ENCODE results near the gene NUDT15. TPM values are rescaled to one million over a fixed set of nuclear protein-coding genes. Genes with fewer than 3 reads are reported as not detected.

NUDT15 gene
- total RNA-seq, 4 donors from 2014 or later, result 12.8 to 19.0 (median 15.9) TPM

DNA sequence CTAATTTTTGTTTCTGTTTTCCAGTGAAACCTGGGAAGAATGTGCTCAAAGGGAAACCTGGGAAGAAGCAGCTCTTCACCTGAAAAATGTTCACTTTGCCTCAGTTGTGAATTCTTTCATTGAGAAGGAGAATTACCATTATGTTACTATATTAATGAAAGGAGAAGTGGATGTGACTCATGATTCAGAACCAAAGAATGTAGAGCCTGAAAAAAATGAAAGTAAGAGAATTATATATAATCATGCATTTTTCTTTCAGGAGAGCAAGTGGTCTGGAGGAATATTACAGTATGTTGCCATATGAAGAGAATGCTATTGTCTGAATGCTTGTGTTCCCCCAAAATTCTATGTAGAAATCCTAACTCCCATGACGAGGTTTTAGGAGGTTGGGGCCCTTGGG is 3.4 kb downstream of the NUDT15 start:
- no peaks in the 10 kb centered on the region for H3K27me3 ChIP-seq
- intact Hi-C loops (cut with DNase I), result no loop called here
- 92 to 94% methylated on average over 1 of the region's 1 CpG for WGBS, 2 donors
- no peak overlapping the region for H3K27ac ChIP-seq
- no peak overlapping the region for H3K4me3 ChIP-seq (replicated peaks in 1 of 3)
- TF ChIP-seq, protein P1, sequence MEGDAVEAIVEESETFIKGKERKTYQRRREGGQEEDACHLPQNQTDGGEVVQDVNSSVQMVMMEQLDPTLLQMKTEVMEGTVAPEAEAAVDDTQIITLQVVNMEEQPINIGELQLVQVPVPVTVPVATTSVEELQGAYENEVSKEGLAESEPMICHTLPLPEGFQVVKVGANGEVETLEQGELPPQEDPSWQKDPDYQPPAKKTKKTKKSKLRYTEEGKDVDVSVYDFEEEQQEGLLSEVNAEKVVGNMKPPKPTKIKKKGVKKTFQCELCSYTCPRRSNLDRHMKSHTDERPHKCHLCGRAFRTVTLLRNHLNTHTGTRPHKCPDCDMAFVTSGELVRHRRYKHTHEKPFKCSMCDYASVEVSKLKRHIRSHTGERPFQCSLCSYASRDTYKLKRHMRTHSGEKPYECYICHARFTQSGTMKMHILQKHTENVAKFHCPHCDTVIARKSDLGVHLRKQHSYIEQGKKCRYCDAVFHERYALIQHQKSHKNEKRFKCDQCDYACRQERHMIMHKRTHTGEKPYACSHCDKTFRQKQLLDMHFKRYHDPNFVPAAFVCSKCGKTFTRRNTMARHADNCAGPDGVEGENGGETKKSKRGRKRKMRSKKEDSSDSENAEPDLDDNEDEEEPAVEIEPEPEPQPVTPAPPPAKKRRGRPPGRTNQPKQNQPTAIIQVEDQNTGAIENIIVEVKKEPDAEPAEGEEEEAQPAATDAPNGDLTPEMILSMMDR (IDR thresholded peaks at IDR 0.05), result no peak
- no peak for TF ChIP-seq POLR2A (IDR thresholded peaks at IDR 0.05)
- H3K36me3 ChIP-seq, result peaks cover 0 to 3% of the 10 kb centered on the region in 2 donors
- H3K4me1 ChIP-seq, result peaks cover 6 to 11% of the 10 kb centered on the region in 2 donors
- no peak for DNase-seq
- H3K9me3 ChIP-seq, result no peaks in the 10 kb centered on the region

DNA sequence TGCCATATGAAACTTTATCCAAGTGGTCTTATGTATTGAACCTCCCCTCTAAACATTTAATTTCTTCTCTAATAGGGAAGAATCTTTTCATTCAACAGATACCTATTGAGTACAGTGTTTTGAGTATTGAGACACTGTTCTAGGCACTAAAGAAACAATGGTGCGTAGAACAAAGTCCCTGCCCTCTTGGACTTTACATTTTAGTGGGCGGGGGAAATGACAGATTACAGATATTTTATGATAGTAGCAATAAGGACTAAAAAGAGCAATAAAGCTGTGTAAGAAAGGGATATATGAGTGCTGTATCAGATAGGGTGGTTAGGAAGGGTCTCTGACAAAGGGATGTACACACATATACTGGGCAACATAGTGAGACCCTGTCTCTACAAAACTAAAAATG is 5.4 kb downstream of the NUDT15 start:
- no peak for TF ChIP-seq POLR2A (IDR thresholded peaks at IDR 0.05)
- TF ChIP-seq, protein P1 (IDR thresholded peaks at IDR 0.05), result no peak
- H3K36me3 ChIP-seq, result peaks cover 0 to 3% of the 10 kb centered on the region in 2 donors
- intact Hi-C loops (cut with DNase I), result no loop called here
- no peak for DNase-seq
- no peaks in the 10 kb centered on the region for H3K9me3 ChIP-seq
- H3K27me3 ChIP-seq, result no peaks in the 10 kb centered on the region
- H3K4me1 ChIP-seq, result peaks cover under 1 to 5% of the 10 kb centered on the region in 2 donors
- H3K4me3 ChIP-seq (replicated peaks in 1 of 3), result no peak overlapping the region
- H3K27ac ChIP-seq, result no peak overlapping the region
- 99% methylated on average over 2 of the region's 2 CpGs for WGBS, 2 donors

DNA sequence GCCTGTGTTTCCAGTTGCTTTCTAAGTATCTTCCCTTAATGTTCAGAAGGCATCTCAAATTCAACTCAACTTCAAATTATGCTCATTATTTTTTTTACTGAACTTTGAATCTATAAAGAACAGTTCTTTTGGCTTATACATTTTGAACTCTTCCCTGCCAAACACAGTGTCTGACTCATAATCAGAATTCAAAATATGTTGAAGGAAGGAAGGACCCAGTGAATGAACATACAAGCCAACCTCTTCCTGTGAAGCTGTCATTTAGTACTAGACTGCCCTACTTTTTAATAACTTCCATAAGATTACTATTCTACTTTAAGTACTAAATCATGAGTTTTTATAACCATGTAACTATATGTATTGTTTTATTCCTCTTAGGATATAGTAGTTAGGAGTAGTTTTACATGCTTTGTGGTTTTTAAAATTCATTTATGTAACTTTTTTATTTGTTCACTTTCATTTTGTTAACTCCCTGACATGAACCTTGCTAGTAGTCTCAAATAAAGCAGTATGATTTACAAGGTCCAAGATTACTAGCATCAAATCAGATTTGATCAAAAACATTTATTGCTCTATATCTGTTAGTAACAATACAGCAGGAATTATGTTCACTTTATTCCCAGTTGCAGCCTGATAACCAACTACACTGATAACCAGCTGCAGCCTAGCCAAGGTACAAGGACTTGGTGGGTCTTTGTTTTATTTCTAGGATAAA is 6.4 kb downstream of the NUDT15 start:
- H3K27ac ChIP-seq, result no peak overlapping the region
- no peak overlapping the region for H3K4me3 ChIP-seq (replicated peaks in 1 of 3)
- TF ChIP-seq, protein P1 (IDR thresholded peaks at IDR 0.05), result no peak
- DNase-seq, result no peak
- intact Hi-C loops (cut with DNase I), result no loop called here
- H3K4me1 ChIP-seq, result peaks cover 6 to 8% of the 10 kb centered on the region in 2 donors
- H3K36me3 ChIP-seq, result peaks cover 0 to 3% of the 10 kb centered on the region in 2 donors
- no peaks in the 10 kb centered on the region for H3K27me3 ChIP-seq
- no peaks in the 10 kb centered on the region for H3K9me3 ChIP-seq

DNA sequence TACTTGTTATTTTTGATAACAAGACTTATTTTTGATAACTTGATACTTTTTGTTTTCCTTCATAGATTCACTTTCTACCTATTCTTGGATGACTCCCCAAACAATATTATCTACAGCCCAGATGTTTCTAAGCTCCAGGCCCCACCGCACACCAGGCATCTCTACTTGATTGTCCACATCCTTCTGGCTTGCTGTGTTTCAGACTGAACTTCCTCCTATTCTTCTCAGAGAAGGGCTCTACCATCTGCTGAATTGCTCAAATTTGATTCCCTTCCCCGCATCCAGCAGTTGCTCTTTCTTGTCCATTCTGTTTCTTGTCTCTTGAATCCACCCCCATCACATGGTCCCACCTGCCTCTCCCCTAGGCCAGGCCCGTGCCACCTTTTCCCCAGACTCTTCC is 13.0 kb downstream of the NUDT15 start:
- Histone ChIP-seq H3K9me3 (no peaks in the 10 kb centered on the region), H3K36me3 (peaks cover 0 to 3% of the 10 kb centered on the region in 2 donors), H3K4me1 (peaks cover 9 to 12% of the 10 kb centered on the region in 2 donors), H3K4me3 (replicated peaks in 1 of 3) (no peak overlapping the region), H3K27ac (no peak overlapping the region), H3K27me3 (no peaks in the 10 kb centered on the region)
- WGBS, 2 donors, result 87 to 95% methylated on average over 3 of the region's 3 CpGs
- no peak for DNase-seq
- intact Hi-C loops (cut with DNase I), result no loop called here
- TF ChIP-seq, protein P1 (IDR thresholded peaks at IDR 0.05), result no peak
- TF ChIP-seq POLR2A (IDR thresholded peaks at IDR 0.05), result no peak

DNA sequence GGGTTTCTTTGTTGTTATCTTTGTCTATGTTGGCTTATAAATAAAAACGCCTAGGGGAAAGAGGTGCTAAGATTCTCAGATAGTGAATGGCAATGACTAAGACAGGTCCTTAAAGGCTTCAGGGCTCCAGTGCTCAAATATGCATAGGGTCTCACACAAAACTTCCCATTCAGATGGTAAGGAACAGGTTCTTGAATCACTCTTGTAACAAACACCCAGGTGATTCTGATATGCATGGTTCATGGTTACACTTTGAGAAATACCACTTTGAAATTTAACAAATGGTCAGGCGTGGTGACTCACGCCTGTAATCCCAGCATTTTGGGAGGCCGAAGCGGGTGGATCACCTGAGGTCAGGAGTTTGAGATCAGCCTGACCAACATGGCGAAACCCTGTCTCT is 17.1 kb downstream of the NUDT15 start:
- Histone ChIP-seq H3K9me3 (no peaks in the 10 kb centered on the region), H3K27me3 (no peaks in the 10 kb centered on the region), H3K4me1 (no peaks in the 10 kb centered on the region), H3K27ac (no peak overlapping the region), H3K36me3 (peaks cover 0 to 3% of the 10 kb centered on the region in 2 donors), H3K4me3 (replicated peaks in 1 of 3) (no peak overlapping the region)
- 94 to 97% methylated on average over 6 of the region's 6 CpGs for WGBS, 2 donors
- intact Hi-C loops (cut with DNase I), result no loop called here
- TF ChIP-seq POLR2A (IDR thresholded peaks at IDR 0.05), result no peak
- TF ChIP-seq, protein P1 (IDR thresholded peaks at IDR 0.05), result no peak
- no peak for DNase-seq

Measured in thyroid gland (tissue), 4 donors.